RWPE1 (cell line): Measurements from ENCODE around the gene PLEKHJ1.

Experiments
- CTCF ChIA-PET: fragments of 350-600 bp; sonication (Branson Sonifier 250); formaldehyde crosslinking; extraction: SDS; loops from one replicate; lab custom pipeline; 2021; lab: Yijun Ruan, JAX
- POLR2A ChIA-PET: fragments of 400-600 bp; formaldehyde crosslinking; extraction: SDS; loops from one replicate; lab custom pipeline; 2020; ENCODE audit warnings: antibody characterized with exemption; ENCODE audit not compliant: low non-redundant PET; lab: Yijun Ruan, JAX
- DNase-seq: peaks from one replicate; pipeline ENCODE4 v3.0.0; 2012; ENCODE audit warnings: low spot score
- H3K27ac ChIP-seq: fragments of 450-650 bp; 2 replicates; pipeline ENCODE4 v1.5.1; 2017
- TF ChIP-seq, protein P1 (sequence below): fragments of 450-650 bp; conservative IDR thresholded peaks from 2 replicates; pipeline ENCODE4 v1.5.1; 2017; ENCODE audit warnings: low read depth, mild to moderate bottlenecking

The PLEKHJ1 gene

DNA sequence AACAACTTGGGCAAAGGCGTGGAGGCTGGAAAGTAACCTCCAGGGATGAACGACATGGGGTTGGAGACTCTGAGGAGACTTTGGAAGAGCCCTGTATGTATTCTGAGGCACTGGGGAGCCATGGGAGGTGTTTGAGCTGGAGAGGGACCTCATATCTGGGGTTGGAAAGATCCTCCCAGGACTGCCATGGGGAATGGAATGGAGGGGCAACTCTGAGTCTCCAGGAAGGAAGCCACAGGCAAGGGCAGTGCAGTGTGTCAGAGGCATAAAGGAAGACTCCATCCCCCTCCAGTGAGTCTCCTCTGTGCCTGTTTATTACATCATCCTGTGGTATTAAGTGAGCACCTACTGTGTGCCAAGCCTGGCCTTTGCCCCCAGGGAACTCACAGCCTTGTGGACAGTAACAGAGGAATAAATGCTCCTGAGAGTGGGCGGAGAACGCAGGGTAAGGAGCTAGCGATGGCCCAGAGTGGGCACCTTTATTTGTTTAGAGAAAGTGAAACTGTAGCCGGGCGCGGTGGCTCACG is 38.1 kb upstream of the PLEKHJ1 start:
- ChIA-PET POLR2A (interaction anchor here (0.6 kb wide), 1 partner anchor 241 kb away, joined by 4 read pairs; no protein-coding TSS in a partner anchor), CTCF (interaction anchor here (0.6 to 0.8 kb wide), 2 partner anchors 11 to 221 kb away, joined by 4 read pairs; no protein-coding TSS in a partner anchor)
- no peak for DNase-seq
- H3K27ac ChIP-seq: peak overlapping the region; percentile 94
- TF ChIP-seq, protein P1, sequence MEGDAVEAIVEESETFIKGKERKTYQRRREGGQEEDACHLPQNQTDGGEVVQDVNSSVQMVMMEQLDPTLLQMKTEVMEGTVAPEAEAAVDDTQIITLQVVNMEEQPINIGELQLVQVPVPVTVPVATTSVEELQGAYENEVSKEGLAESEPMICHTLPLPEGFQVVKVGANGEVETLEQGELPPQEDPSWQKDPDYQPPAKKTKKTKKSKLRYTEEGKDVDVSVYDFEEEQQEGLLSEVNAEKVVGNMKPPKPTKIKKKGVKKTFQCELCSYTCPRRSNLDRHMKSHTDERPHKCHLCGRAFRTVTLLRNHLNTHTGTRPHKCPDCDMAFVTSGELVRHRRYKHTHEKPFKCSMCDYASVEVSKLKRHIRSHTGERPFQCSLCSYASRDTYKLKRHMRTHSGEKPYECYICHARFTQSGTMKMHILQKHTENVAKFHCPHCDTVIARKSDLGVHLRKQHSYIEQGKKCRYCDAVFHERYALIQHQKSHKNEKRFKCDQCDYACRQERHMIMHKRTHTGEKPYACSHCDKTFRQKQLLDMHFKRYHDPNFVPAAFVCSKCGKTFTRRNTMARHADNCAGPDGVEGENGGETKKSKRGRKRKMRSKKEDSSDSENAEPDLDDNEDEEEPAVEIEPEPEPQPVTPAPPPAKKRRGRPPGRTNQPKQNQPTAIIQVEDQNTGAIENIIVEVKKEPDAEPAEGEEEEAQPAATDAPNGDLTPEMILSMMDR: no peak

DNA sequence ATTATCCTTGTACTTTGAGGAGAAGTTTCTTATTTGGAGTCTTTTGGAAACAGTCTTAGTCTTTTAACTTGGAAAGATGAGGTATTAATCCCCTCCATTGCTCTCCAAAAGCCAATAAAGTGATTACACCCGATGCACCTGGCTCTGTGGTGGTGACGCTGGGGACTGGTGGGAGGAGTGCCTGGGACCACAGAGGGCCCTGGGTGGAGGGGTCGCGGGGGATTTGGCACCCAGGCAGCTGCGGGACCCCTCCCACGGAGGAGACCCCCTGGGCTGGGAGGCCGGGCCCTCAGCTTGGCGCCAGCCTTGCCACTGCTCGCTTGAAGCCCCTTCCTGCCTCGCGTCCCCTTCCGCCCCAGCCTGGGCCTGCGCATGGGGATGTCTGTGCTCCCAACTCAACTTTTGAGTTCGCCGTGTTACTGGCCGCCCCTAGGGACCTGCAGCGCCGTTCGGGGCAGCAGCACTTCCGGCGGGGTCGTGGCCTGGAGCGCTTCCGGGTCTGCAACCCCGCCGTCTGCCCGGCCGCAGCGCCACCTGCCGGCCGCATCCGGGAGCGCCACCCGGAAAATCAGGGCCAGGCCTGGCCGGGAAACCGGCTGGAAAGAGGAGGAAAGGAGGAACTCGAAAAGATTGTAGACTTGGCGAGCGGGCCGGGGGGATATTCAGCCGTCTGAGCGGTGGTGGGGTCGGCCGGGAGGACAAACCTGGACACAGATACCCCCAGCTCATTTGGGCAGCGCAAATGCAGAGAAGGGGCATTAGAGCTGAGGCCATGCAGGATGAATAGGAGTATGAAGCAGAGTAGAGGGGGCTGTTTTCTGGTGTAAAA is 37.4 kb upstream of the PLEKHJ1 start:
- peak; percentile 82 for DNase-seq
- TF ChIP-seq, protein P1: peak; percentile 97
- peak overlapping the region; percentile 94 for H3K27ac ChIP-seq
- CTCF ChIA-PET: interaction anchor here (0.6 to 0.8 kb wide), 2 partner anchors 12 to 203 kb away, joined by 4 to 5 read pairs; no protein-coding TSS in a partner anchor
- POLR2A ChIA-PET: interaction anchor here (0.5 kb wide), 1 partner anchor 115 kb away, joined by 3 read pairs; no protein-coding TSS in a partner anchor

DNA sequence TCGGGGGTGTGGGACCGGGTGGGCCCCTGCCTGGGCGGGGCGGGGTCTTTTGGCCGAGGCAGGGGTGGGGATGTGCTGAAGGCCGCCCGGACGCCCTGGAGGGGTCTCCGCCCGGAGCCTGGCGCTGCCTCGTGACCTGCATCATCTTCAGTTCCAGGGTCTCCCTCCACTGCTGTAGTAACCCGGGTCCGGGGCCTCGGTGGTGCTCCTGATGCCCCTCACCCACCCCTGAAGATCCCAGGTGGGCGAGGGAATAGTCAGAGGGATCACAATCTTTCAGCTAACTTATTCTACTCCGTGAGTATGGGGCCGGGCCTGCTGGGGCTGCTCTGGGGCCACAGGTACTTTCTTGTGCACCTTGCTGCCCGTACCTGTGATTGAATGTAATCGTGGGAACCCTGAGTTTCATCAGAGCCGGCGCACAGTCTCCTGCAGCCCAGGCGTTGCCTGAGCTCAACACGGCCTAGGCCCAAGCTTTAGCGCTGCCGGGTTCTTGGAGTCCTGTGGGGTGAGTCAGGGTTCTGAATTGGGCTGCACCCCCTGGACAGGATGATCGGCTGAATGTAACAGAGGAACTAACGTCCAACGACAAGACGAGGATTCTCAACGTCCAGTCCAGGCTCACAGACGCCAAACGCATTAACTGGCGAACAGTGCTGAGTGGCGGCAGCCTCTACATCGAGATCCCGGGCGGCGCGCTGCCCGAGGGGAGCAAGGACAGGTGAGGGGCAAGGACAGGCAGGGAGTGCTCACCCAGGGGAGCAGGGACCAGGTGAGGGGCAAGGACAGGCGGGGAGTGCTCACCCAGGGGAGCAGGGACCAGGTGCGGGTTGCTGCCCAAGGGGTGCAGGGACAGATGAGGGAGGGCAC is 35.3 kb upstream of the PLEKHJ1 start:
- ChIA-PET POLR2A (interaction anchor here (0.6 to 0.8 kb wide), 2 partner anchors 232 to 831 kb away, joined by 3 read pairs; no protein-coding TSS in a partner anchor), CTCF (interaction anchor here (0.7 kb wide), 1 partner anchor 517 kb away, joined by 4 read pairs; no protein-coding TSS in a partner anchor)
- peak overlapping the region; percentile 94 for H3K27ac ChIP-seq
- DNase-seq: peak; percentile 63
- TF ChIP-seq, protein P1: no peak

DNA sequence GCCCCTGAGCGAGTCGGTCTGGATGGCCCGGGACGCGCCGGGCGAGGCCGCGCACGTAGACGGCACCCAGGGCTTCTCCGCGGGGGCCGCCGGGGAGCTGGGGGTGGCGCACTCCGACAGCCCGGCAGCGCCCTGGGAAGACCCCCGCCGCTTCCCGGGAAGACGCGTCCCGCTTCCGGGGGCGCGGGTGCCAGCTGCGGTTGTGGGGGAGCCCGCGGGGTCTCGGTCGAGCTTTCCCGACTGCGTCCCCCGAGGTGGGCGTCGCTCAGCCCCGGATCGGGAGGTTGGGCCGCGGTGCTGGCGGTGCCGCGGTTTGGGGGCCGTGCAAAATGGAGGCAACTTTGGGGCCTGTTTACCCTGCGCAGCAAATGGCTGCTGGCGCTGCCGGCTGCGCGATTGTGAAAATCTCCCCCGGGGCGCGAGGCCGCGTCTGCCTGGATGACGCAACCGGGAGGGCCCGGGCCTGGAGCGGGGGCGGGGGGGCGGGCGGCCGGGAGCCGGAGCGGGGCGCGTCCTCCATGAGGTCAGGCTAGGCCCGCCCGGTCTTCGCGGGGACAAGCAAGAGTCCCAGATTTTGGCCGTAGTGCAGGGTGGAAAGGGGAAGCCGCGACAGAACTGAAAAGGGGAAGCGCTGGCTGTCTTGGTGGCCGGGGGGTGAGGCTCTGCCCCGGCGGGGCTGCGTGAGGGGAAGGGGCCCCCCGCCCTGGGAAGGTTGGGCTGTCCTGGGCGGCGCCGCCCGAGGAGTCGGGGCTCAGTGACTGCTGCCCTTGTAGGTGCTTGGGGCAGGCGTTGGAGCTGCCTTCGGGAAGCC is 34.5 kb upstream of the PLEKHJ1 start:
- TF ChIP-seq, protein P1: no peak
- peak; percentile 93 for DNase-seq
- ChIA-PET POLR2A (interaction anchor here (0.6 to 0.9 kb wide), 3 partner anchors 8 to 830 kb away, joined by 3 read pairs; no protein-coding TSS in a partner anchor), CTCF (no interaction called here)
- peak overlapping the region; percentile 94 for H3K27ac ChIP-seq

DNA sequence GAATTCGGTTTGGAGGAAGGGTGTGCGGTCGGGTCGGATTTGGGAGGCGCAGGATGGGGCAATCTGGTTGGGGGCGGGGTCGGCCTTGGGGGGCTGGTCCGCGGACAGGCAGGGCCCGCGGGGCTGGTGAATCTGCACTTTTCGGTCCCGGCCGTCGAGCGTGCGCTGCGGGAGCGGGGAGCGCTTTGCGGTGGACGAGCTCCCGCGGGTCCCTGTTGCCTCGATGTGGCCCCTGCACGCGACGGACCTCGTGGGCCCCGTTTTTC is 34.0 kb upstream of the PLEKHJ1 start:
- no peak for DNase-seq
- H3K27ac ChIP-seq: peak overlapping the region; percentile 94
- CTCF ChIA-PET: no interaction called here
- TF ChIP-seq, protein P1: no peak
- POLR2A ChIA-PET: interaction anchor here (0.6 to 0.9 kb wide), 2 partner anchors 9 to 16 kb away, joined by 3 read pairs; no protein-coding TSS in a partner anchor
